ENCODE results near the gene ARMC7.
A peak's percentile ranks its signal among the peaks of the same experiment; 100 is the strongest.
"Not testable (repeated sequence)": the region's sequence is repeated elsewhere in the genome, so short reads cannot be mapped to it uniquely, and the experiment has no call there.

The ARMC7 gene

GRCh38 chr17:75109407-75110233 is at the start of gene ARMC7:
ARMC7 (plus strand) TSS chr17:75109969; CDS start chr17:75110289, 320 bp downstream.
- DNase-seq (ENCODE audit: low spot score), result peak; percentile 91

- DNase-seq (ENCODE audit: low spot score), result no peak
Measured at GRCh38 chr17:75060434-75061054, 49.2 kb upstream of the ARMC7 start.

DNA sequence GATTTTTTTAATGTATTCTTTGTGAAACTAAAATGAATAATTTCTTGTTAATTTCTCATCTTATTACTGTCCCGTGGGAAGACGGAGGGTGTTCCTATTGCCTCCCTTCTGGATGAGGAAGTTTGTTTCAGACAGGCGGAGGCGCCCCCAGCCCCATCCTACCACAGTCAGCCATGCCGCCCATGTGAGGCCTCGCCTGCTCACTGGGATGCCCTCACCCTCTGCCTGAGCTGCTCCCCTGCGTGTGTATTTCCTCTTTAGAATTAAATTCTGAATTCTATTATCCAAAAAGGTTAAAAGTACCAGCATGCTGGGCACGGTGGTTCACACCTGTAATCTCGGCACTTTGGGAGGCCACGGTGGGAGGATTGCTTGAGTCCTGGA is 48.7 kb upstream of the ARMC7 start:
- no peak for DNase-seq (ENCODE audit: low spot score)

DNA sequence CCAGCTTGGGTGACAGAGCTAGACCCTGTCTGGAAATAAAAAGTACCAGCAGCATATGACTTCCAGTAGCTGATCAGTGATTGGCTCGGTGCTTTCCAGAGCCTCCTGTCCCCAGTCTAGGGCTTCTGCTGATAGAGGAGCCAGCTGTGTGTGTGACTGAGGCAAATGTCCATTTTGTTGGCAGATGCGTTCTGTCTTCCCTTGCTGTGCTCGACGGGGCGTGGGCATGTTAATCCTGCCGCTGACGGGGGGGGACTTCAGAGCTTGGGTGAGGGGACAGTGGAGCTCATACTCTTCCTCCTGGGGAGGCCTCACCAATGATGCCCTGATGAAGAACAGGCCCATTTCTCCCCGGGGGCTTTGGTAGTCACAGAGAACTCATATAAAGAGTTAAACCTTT is 48.2 kb upstream of the ARMC7 start:
- no peak for DNase-seq (ENCODE audit: low spot score)

DNA sequence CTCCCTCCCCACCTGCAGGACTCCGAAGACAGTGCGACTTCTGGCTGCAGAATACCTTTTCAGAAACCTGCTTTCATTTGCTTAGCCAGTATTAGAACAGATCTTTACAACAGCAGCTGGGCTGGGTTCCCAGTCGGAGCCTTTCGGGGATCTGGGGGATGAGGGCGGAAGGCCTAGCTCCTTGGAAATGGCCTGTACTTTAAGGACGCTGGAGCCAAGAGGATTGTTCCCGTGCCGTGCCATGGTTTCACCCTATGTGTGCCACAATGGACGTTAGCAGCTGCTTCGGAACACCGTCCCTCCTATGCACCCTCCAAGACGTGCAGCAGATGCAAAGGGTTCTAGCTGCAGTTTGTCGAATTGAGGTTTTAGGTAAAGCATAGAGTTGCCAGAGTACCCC is 46.6 kb upstream of the ARMC7 start:
- DNase-seq (ENCODE audit: low spot score), result no peak

- DNase-seq (ENCODE audit: low spot score), result no peak
Measured at GRCh38 chr17:75063626-75064025, 46.1 kb upstream of the ARMC7 start.

DNA sequence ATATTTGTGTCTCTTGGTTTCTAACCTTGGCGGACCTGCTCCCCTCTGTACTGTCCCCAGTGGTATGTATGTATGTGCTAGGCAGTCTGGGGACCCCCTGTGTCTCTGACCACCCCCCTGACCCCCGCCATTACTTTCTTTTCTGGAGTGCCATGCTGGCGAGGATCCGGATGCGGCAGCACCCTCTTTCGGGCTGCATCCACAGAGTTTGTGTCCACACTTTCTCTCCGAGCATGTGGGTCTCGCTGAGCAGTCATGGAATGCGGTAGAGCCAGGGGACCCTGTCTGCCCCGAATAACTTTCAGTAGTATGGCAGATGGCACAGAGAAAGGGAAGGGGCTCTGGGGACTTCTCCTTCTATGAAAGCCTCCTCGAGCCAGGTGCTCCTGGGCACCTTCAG is 45.7 kb upstream of the ARMC7 start:
- no peak for DNase-seq (ENCODE audit: low spot score)

DNA sequence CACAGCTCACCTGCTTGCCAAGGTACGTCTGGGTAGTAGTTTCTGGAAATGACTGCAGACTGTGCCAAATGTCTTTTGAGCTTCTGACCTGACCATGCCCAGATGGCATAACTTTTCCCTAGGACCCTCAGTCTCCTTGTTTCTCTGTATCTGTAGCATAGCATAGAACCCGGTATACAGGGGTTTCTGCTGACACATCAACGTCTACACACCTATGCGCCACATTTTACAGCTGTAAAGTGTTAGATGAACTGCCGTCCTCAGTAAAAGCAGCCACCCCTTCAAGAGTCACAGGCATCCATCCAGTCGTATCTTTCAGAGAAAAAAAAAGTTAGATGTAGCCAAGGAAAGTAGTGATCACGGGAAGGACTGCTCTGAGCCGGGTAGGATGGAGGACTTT is 45.3 kb upstream of the ARMC7 start:
- no peak for DNase-seq (ENCODE audit: low spot score)

GRCh38 chr17:75064867-75065561 is 44.8 kb upstream of the ARMC7 start:
- no peak for DNase-seq (ENCODE audit: low spot score)

DNA sequence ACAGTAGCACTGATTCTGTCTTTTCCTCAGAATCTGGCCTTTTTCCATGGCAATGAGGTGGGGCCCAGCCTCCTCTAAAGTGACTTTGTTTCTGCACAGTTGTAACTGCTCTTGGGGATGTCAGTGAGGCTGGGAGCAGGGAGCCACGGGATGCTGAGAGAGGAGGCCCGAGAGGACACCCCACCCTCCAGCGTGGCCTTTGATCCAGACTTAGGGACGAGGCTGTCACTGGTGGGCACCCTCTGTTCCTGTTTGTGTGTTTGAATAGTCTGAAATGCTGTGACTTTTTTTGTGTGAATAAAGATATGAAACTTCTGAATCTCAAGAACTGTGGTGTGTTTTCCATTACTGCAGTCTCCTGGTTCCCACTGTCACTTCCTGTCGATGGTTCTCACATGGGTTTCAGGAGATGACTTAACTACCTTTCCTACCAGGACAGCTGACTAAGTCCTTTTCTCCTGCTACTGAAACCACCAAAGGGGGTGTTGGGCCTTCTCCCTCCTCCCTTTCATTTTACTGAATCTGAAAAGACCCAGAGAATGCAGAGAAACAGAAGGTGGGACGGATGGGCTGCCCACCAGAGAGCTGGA is 44.1 kb upstream of the ARMC7 start:
- DNase-seq (ENCODE audit: low spot score), result no peak

DNA sequence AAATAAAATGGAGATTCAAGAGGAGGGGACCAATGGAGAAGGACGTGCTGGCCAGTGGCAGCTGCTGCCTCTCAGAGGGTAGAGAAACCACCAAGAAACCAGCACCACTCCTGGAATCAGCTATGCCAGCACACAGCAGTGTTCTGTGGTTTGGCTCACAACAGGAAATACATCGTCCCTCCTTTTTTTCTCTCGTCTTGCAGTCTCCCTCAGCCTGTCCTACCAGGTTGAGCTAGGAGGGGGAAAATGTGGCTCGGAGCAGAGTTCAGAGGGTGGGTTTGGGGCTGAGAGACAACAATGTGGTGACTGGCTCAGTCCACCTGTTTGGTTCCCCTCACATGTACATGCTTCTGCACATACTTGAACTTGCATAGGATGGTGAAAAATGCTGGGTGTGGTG is 41.9 kb upstream of the ARMC7 start:
- DNase-seq (ENCODE audit: low spot score), result no peak

DNA sequence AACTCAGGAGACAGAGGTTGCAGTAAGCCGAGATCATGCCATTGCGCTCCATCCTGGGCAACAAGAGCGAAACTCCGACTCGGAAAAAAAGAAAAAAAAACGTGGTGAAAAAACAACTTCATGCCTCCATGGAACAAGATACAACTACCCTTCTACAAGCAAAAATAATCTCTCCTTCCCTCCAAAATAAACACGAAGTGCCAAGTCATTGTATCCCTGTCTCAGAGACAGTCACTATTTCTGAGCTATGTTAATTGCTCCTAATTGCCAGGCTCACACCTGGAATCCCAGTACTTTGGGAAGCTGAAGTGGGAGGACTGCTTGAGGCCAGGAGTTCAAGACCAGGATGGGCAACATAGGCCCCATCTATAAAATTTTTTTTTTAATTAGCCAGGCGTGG is 41.0 kb upstream of the ARMC7 start:
- DNase-seq (ENCODE audit: low spot score), result no peak

GRCh38 chr17:75069783-75070182 is 40.0 kb upstream of the ARMC7 start:
- DNase-seq (ENCODE audit: low spot score), result no peak

DNA sequence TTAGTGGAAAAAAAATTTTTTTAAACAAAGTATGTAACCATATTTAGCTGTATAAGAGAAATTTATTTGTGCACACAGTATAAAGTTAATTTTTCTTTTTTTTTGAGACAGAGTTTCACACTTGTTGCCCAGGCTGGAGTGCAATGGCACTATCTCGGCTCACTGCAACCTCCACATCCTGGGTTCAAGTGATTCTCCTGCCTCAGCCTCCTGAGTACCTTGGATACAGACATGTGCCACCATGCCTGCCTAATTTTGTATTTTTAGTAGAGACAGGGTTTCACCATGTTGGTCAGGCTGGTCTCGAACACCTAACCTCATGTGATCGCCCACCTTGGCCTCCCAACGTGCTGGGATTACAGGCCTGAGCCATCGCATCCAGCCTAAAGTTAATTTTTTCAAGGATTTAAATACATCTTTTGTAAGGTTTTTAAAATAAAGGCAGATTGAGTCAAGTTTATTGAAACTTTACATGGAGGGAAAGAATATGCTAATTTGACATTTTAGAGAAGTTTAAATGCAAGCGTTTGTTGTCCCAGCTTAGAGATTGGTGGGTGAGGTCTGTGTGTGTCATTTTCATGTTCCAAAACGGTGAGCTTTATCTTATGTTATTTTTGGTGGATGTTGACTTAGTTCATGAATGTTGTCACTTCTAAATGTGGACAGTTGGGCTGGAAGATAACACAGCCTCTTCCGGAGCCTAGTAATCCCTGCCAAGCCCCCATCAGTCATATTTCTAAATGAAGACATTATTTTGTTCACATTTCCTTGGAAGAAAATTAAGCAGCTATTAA is 38.1 kb upstream of the ARMC7 start:
- DNase-seq (ENCODE audit: low spot score), result not testable (repeated sequence)

DNA sequence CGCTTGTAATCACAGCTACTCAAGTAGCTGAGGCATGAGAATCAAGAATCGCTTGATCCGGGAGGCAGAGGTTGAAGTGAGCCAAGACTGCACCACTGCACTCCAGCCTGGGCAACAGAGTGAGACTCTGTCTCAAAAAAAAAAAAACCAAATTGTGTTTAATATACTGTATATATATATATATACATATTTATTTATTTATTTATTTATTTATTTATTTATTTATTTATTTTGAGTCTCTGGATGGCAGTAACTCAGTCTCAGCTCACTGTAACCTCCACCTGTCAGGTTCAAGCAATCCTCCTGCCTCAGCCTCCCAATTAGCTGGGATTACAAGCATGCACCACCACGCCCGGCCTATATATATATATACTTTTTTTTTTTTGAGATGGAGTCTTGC is 36.9 kb upstream of the ARMC7 start:
- not testable (repeated sequence) for DNase-seq (ENCODE audit: low spot score)

DNA sequence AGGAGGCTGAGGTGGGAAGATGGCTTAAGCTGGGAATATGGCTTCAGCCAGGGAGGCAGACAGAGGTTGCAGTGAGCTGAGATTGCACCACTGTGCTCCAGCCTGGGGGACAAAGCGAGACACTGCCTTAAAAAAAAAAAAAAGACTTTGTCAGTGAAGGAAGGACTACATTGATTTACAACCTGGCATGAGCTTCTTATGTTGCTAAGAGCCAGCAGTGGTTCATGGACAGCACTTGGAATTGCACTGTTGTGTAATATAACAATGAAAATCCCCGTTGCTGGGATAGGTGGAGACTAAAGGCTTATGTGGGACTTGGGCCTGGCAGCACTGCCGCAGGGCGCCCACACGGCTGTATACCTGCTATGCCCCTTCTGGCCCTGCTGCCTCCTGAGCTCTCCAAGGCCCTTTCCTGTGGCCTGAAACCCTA is 36.1 kb upstream of the ARMC7 start:
- DNase-seq (ENCODE audit: low spot score), result no peak

- DNase-seq (ENCODE audit: low spot score), result no peak
Measured at GRCh38 chr17:75074532-75074931, 35.2 kb upstream of the ARMC7 start.

DNA sequence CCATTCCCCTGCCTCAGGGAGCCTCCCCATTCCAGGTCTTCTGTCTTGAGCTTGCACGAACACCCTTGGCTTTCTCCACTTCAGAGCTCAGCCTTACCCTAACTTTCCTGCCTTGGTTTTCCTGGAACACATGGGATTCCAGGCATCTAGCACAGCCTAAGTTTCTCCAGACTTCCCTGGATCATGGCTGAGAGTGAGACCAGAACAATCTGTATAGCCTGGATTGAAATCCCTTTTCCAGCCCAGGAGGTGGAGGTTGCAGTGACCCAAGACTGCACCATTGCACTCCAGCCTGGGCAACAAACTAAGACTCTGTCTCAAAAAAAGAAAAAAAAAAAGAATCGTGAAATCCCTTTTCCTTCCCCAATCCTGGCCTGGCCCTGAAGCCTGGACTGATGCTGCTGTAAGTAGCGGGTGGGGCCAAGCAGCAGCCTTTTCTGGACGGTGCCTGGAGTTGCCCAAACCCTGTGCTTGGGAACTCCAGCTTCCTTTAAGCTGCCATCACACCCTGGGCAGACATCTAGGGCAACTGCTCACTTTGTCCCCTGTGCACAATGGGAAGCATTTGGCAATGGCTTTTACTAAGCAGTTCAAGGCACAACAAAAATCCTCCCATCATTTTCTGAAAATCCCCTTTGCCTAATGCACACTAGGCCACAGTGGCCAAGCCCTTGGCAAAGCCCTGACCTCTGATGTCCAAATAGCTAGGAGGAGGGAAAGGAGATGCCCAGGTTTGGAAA is 34.0 kb upstream of the ARMC7 start:
- no peak for DNase-seq (ENCODE audit: low spot score)

DNA sequence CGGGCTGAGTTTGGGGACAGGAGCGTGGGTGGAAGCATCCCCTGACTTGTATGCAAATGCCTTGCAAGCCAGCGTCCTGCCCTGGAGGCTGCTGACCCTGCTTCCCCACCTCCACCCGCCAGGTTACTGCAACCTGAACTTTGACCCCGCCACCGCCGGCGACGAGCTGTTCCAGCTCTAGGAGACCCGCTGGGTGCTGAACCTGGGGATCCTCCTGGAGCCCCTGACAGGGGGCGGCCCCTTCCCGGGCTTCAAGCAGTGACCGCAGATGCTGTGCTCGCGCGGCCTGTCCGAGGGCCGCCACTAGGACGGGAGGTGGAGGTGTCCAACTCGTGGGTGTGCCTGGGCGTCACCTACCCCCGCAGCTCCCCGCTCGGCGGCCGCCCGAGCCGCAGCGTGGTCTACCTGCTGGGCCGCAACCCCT is 32.7 kb upstream of the ARMC7 start:
- DNase-seq (ENCODE audit: low spot score), result no peak

GRCh38 chr17:75077496-75078283 is 32.1 kb upstream of the ARMC7 start:
- DNase-seq (ENCODE audit: low spot score), result no peak

Data from left forelimb (tissue), 1 donor.